MM.1S (cell line): ENCODE measurements around the gene RBMS3.

Experiments
- EZH2 ChIP-seq: fragments of 300-600 bp; sonication (generic); optimal IDR thresholded peaks from 2 replicates; pipeline ENCODE3; 2017; ENCODE audit warnings: low read depth, mild to moderate bottlenecking, antibody characterized with exemption, low read length, mixed read lengths
- EZH2phosphoT487 ChIP-seq: fragments of 300-600 bp; sonication (generic); IDR thresholded peaks from 2 replicates; pipeline ENCODE4 v1.6.1; 2018; ENCODE audit warnings: antibody characterized with exemption, low read length
- TF ChIP-seq, protein P1 (sequence below): fragments of 300-600 bp; sonication (generic); IDR thresholded peaks from 2 replicates; pipeline ENCODE4 v1.5.1; 2016; ENCODE audit warnings: antibody characterized with exemption, low read length, mixed read lengths

DNA sequence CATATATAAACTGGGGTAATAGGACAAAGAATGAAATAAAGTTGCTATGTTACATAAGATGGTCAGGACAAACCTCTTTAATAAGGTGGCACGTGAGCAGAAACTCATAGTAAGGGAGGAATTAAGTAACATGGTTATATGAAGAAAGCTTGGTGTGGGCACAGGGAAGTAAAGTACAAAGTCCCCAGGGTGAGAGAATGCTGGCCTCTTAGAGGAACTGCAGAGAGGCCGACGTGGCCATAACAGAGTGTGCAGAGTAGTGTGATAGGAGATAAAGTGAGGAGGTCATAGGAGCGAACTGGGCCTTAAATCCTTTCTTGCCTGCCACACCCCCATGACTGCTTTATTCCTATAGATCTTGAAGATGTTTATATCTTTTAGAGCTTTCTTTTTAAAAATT is 17.4 kb upstream of the RBMS3 start:
- TF ChIP-seq, protein P1, sequence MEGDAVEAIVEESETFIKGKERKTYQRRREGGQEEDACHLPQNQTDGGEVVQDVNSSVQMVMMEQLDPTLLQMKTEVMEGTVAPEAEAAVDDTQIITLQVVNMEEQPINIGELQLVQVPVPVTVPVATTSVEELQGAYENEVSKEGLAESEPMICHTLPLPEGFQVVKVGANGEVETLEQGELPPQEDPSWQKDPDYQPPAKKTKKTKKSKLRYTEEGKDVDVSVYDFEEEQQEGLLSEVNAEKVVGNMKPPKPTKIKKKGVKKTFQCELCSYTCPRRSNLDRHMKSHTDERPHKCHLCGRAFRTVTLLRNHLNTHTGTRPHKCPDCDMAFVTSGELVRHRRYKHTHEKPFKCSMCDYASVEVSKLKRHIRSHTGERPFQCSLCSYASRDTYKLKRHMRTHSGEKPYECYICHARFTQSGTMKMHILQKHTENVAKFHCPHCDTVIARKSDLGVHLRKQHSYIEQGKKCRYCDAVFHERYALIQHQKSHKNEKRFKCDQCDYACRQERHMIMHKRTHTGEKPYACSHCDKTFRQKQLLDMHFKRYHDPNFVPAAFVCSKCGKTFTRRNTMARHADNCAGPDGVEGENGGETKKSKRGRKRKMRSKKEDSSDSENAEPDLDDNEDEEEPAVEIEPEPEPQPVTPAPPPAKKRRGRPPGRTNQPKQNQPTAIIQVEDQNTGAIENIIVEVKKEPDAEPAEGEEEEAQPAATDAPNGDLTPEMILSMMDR: no peak
- no peak for TF ChIP-seq EZH2
- no peak for TF ChIP-seq EZH2phosphoT487
